Muscle layer of duodenum (tissue), 2 donors: ENCODE results near the gene AHCYL2.
A peak's percentile ranks its signal among the peaks of the same experiment; 100 is the strongest.

ENCODE experiments used
- H3K27ac ChIP-seq: one replicate; pipeline ENCODE4 v1.7.0; 2013; ENCODE audit warnings: mild to moderate bottlenecking, low read length
- H3K27me3 ChIP-seq: one replicate; pipeline ENCODE4 v1.7.0; 2013; ENCODE audit warnings: low read depth, mild to moderate bottlenecking, control low read depth, low read length
- H3K36me3 ChIP-seq, 2 donors: one replicate each; pipeline ENCODE4 v1.7.0; 2013; ENCODE audit warnings: low read length in 2 of 2, control low read depth in 1 of 2, mild to moderate bottlenecking in 1 of 2; ENCODE audit not compliant: insufficient read depth in 2 of 2, control insufficient read depth in 1 of 2
- H3K4me1 ChIP-seq, 2 donors: one replicate each; pipeline ENCODE4 v1.7.0; 2013; ENCODE audit warnings: low read length in 2 of 2, mild to moderate bottlenecking in 2 of 2, control low read depth in 1 of 2, moderate library complexity in 1 of 2; ENCODE audit not compliant: insufficient read depth in 2 of 2, control insufficient read depth in 1 of 2
- H3K4me3 ChIP-seq, 2 donors: one replicate each; pipeline ENCODE4 v1.7.0; 2013; ENCODE audit warnings: low read length in 2 of 2, low read depth in 1 of 2, mild to moderate bottlenecking in 1 of 2
- H3K9me3 ChIP-seq, 2 donors: one replicate each; pipeline ENCODE4 v1.7.0; 2013; ENCODE audit warnings: low read length in 2 of 2, control low read depth in 1 of 2, mild to moderate bottlenecking in 1 of 2; ENCODE audit not compliant: control insufficient read depth in 1 of 2
- donor health status: healthy.

The AHCYL2 gene

GRCh38 chr7:129421717-129422250, 197.0 kb downstream of the AHCYL2 start:
- Histone ChIP-seq H3K9me3 (no peaks in the 10 kb centered on the region), H3K4me3 (no peak overlapping the region), H3K27me3 (no peaks in the 10 kb centered on the region), H3K36me3 (peaks cover 18 to 27% of the 10 kb centered on the region in 2 donors), H3K27ac (no peak overlapping the region), H3K4me1 (no peaks in the 10 kb centered on the region)

- H3K36me3 ChIP-seq, result peaks cover 25 to 34% of the 10 kb centered on the region in 2 donors
- no peaks in the 10 kb centered on the region for H3K27me3 ChIP-seq
- no peaks in the 10 kb centered on the region for H3K4me1 ChIP-seq
- H3K9me3 ChIP-seq, result no peaks in the 10 kb centered on the region
- no peak overlapping the region for H3K27ac ChIP-seq
- no peak overlapping the region for H3K4me3 ChIP-seq
Measured at GRCh38 chr7:129422727-129423126, 197.9 kb downstream of the AHCYL2 start.

GRCh38 chr7:129423700-129424410, 199.0 kb downstream of the AHCYL2 start:
- H3K27ac ChIP-seq, result no peak overlapping the region
- no peak overlapping the region for H3K4me3 ChIP-seq
- H3K9me3 ChIP-seq, result no peaks in the 10 kb centered on the region
- no peaks in the 10 kb centered on the region for H3K4me1 ChIP-seq
- peaks cover 26 to 44% of the 10 kb centered on the region in 2 donors for H3K36me3 ChIP-seq
- no peaks in the 10 kb centered on the region for H3K27me3 ChIP-seq

GRCh38 chr7:129426482-129426881, 201.7 kb downstream of the AHCYL2 start:
- Histone ChIP-seq H3K4me3 (no peak overlapping the region), H3K27ac (no peak overlapping the region), H3K36me3 (peaks cover 26 to 44% of the 10 kb centered on the region in 2 donors), H3K27me3 (no peaks in the 10 kb centered on the region), H3K9me3 (no peaks in the 10 kb centered on the region), H3K4me1 (no peaks in the 10 kb centered on the region)

GRCh38 chr7:129427526-129428045, 202.8 kb downstream of the AHCYL2 start:
- H3K36me3 ChIP-seq, result peaks cover 26 to 41% of the 10 kb centered on the region in 2 donors
- H3K4me1 ChIP-seq, result no peaks in the 10 kb centered on the region
- H3K27ac ChIP-seq, result no peak overlapping the region
- no peaks in the 10 kb centered on the region for H3K9me3 ChIP-seq
- H3K27me3 ChIP-seq, result no peaks in the 10 kb centered on the region
- no peak overlapping the region for H3K4me3 ChIP-seq

- Histone ChIP-seq H3K27me3 (peaks cover 11% of the 10 kb centered on the region), H3K4me1 (peaks cover 6 to 13% of the 10 kb centered on the region in 2 donors), H3K4me3 (no peak overlapping the region), H3K9me3 (no peaks in the 10 kb centered on the region), H3K27ac (no peak overlapping the region), H3K36me3 (peaks cover 5 to 14% of the 10 kb centered on the region in 2 donors)
Measured at GRCh38 chr7:129431911-129432643, 207.2 kb downstream of the AHCYL2 start.

GRCh38 chr7:129433847-129434674, 209.2 kb downstream of the AHCYL2 start, which contains the start of gene STRIP2:
Gene STRIP2, plus strand, starts transcription at chr7:129434432. Its CDS starts 41 bp downstream, at chr7:129434473.
- Histone ChIP-seq H3K9me3 (no peaks in the 10 kb centered on the region), H3K36me3 (no peaks in the 10 kb centered on the region), H3K27me3 (peaks cover 11% of the 10 kb centered on the region), H3K4me1 (peaks cover 6 to 13% of the 10 kb centered on the region in 2 donors), H3K27ac (no peak within 1 kb of the TSS), H3K4me3 (peak within 1 kb of the TSS; percentile 86)

GRCh38 chr7:129434675-129435318, 210.0 kb downstream of the AHCYL2 start:
- Histone ChIP-seq H3K4me3 (peak overlapping the region; percentile 86), H3K27ac (no peak overlapping the region), H3K9me3 (no peaks in the 10 kb centered on the region), H3K36me3 (no peaks in the 10 kb centered on the region), H3K27me3 (peaks cover 11% of the 10 kb centered on the region), H3K4me1 (peaks cover 6 to 13% of the 10 kb centered on the region in 2 donors)

- Histone ChIP-seq H3K27me3 (peaks cover 11% of the 10 kb centered on the region), H3K9me3 (no peaks in the 10 kb centered on the region), H3K27ac (no peak overlapping the region), H3K4me1 (peaks cover 6 to 13% of the 10 kb centered on the region in 2 donors), H3K36me3 (no peaks in the 10 kb centered on the region), H3K4me3 (peak overlapping the region; percentile 86)
Measured at GRCh38 chr7:129435414-129435829, 210.6 kb downstream of the AHCYL2 start.

GRCh38 chr7:129436335-129436923, 211.6 kb downstream of the AHCYL2 start:
- peaks cover 11% of the 10 kb centered on the region for H3K27me3 ChIP-seq
- no peak overlapping the region for H3K4me3 ChIP-seq
- H3K9me3 ChIP-seq, result no peaks in the 10 kb centered on the region
- peaks cover 6 to 13% of the 10 kb centered on the region in 2 donors for H3K4me1 ChIP-seq
- H3K36me3 ChIP-seq, result no peaks in the 10 kb centered on the region
- H3K27ac ChIP-seq, result no peak overlapping the region
